Psoas muscle (tissue), 8 donors: ENCODE results near the gene ACAP3. TPM values are rescaled to one million over a fixed set of nuclear protein-coding genes. Genes with fewer than 3 reads are reported as not detected.

Experiments
- ATAC-seq, 4 donors: fragments of 200-7000 bp; cut with Tn5 transposase; one replicate each; pipeline ENCODE4 v1.9.1; 2020; ENCODE audit warnings: moderate library complexity in 3 of 4, mild to moderate bottlenecking in 2 of 4
- DNase-seq, 2 donors: peaks; one replicate each; pipeline ENCODE4 v3.0.0-alpha.2; 2020
- H3K27ac ChIP-seq: fragments of 200-600 bp; one replicate; pipeline ENCODE4 v1.8.0; 2022
- H3K27me3 ChIP-seq, 3 donors: fragments of 200-600 bp in 1 of 3; one replicate each; pipeline versions ENCODE4 v1.6.1 to v1.8.0; 2013 to 2022; ENCODE audit warnings: low read length in 2 of 3, mild to moderate bottlenecking in 2 of 3, moderate library complexity in 1 of 3; ENCODE audit not compliant: insufficient read depth in 3 of 3
- H3K36me3 ChIP-seq, 2 donors: fragments of 200-600 bp in 1 of 2; one replicate each; pipeline versions ENCODE4 v1.6.1 to v1.8.0; 2013 to 2022; ENCODE audit warnings: low read depth in 1 of 2, mild to moderate bottlenecking in 1 of 2, moderate library complexity in 1 of 2; ENCODE audit not compliant: insufficient read depth in 1 of 2
- H3K4me1 ChIP-seq: fragments of 200-600 bp; one replicate; pipeline ENCODE4 v1.8.0; 2022
- H3K4me3 ChIP-seq: fragments of 200-600 bp; one replicate; pipeline ENCODE4 v1.8.0; 2022; ENCODE audit warnings: mild to moderate bottlenecking
- H3K9me3 ChIP-seq: fragments of 200-600 bp; one replicate; pipeline ENCODE4 v1.8.0; 2022
- WGBS, 3 donors: extraction: QIAGEN DNeasy Blood & Tissue Kit; methylation state at CpG; one replicate each; pipeline versions ENCODE4 v1.1.6 to v1.1.7; 2013; 5-methylcytosine and 5-hydroxymethylcytosine counted together
- intact Hi-C, 2 donors: fragments of 100-400 bp; cut with DNase I; formaldehyde crosslinking; loops; one replicate each; pipeline versions ENCODE4 v1.11.0 to v1.14.2; 2022
- polyA plus RNA-seq, 3 donors: library from polyadenylated mRNA; stranded (reverse); fragments of 200-250 nt; gene quantifications; one replicate each; pipeline ENCODE4 v1.2.3, GENCODE V29; 2013
- total RNA-seq, 4 donors: library from RNA; stranded (reverse); fragmentation: NEBNext Ultra II Directional in 2 of 4; extraction: Animal tissue kit (Norgen Biotek cat#: 25700) in 2 of 4; gene quantifications; one replicate each; pipeline versions ENCODE4 v1.2.1 to v1.2.4, GENCODE V29; 2021 to 2023
- TF ChIP-seq, protein P1 (sequence below): fragments of 200-600 bp; IDR thresholded peaks from one replicate; pipeline ENCODE4 v1.8.0; 2022; ENCODE audit warnings: antibody characterized with exemption
- donor health status: healthy with polysubstance abuse.
- donor health status: DM: no; HTN: no; CAD: no; lungs with moderate emphysema.
- donor health status: Bipolar disorder and iron deficiency.
- donor health status: healthy.
- donor health status: DM: yes; HTN: yes; CAD: no.
- donor health status: DM: no; HTN: no; CAD: no.
- donor health status: DM: no; HTN: no; CAD: no.
- donor health status: DM: yes; HTN: yes; CAD: no.

Gene ACAP3
- total and polyA plus RNA-seq, 7 donors: 14.7 to 32.0 (median 23.7) TPM

DNA sequence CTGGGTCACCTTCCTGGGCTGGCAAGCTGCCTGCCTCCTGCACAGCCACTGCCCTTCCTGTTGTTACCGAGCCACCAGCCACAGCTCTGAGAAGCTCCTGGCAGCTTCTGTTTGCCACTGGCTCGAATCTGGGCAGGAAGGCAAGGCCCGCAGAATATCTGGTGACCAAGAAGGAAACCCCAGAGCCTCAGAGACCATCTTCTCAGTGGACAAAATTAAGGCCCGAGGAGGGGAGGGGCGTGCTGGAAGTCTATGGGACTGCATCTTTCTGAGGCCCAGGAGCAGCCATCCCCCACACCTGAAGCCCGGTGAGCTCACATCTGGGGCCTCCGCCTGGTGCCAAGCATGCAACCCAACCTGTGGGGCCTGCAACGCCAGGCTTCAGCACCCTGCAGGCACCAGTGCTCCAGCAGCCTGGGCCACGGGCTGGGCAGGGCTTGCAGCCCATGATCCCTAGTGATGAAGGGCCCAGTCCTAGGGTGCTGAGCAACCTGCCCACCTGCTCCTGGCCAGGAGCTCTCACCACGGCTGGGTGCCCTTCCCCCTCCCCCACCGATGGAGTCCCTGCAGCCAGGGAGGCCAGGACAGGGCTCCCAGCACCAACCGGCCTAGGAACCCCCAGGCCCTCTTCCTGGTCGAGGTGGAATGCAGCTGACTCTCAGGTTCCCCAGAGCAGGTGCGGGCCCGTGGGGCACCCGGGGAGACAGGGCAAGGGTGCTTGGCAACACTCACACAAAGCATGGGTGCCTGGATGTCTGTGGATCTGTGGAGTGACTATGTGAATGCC is 17.8 kb upstream of the ACAP3 start:
- H3K27ac ChIP-seq: peak overlapping the region; percentile 88
- H3K27me3 ChIP-seq: no peaks in the 10 kb centered on the region
- no peaks in the 10 kb centered on the region for H3K9me3 ChIP-seq
- 22 to 44% (median 22%) methylated on average over 16 of the region's 16 CpGs for WGBS, 3 donors
- DNase-seq (peak in 1 of 2 donors; percentile 79), ATAC-seq (peak in 3 of 4 donors; percentile 30 to 52 (median 31))
- H3K36me3 ChIP-seq: peaks cover 0 to 29% of the 10 kb centered on the region in 2 donors
- H3K4me1 ChIP-seq: peaks cover 50% of the 10 kb centered on the region
- TF ChIP-seq, protein P1, sequence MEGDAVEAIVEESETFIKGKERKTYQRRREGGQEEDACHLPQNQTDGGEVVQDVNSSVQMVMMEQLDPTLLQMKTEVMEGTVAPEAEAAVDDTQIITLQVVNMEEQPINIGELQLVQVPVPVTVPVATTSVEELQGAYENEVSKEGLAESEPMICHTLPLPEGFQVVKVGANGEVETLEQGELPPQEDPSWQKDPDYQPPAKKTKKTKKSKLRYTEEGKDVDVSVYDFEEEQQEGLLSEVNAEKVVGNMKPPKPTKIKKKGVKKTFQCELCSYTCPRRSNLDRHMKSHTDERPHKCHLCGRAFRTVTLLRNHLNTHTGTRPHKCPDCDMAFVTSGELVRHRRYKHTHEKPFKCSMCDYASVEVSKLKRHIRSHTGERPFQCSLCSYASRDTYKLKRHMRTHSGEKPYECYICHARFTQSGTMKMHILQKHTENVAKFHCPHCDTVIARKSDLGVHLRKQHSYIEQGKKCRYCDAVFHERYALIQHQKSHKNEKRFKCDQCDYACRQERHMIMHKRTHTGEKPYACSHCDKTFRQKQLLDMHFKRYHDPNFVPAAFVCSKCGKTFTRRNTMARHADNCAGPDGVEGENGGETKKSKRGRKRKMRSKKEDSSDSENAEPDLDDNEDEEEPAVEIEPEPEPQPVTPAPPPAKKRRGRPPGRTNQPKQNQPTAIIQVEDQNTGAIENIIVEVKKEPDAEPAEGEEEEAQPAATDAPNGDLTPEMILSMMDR: no peak
- intact Hi-C loops: no loop called here
- peak overlapping the region; percentile 87 for H3K4me3 ChIP-seq

DNA sequence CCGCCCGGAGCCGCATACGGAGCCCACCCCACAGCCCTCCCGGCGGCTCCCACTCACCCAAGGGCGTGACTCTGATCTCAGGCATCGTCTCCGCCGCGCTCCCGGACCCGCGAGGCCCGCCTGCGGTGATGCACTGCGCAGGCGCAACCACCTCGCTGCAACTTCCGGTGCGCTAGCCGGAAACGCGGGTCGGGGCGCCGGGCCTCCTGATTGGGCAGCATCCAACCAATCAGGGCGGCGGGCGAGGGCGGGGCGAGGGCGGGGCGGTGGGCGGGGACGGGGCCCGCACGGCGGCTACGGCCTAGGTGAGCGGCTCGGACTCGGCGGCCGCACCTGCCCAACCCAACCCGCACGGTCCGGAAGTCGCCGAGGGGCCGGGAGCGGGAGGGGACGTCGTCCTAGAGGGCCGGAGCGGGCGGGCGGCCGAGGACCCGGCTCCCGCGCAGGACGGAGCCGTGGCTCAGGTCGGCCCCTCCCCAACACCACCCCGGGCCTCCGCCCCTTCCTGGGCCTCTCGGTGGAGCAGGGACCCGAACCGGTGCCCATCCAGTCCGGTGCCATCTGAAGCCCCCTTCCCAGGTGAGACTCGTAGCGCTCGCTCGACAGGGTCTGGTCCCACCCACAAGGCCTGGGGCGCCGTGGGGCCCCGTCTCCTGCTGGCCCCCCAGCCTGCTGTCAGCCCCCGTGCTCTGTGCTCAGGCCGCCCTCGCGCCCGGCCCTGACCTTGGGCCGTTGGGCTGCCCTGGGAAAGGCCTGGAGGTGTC is 17.0 kb upstream of the ACAP3 start, which contains the start of the genes CPTP and INTS11:
Gene CPTP (plus strand): TSS at position 279 of the 764 bp plus-strand sequence. CDS start 2,109 bp downstream, outside the sequence.
Gene INTS11 (minus strand): TSS at position 137 of the 764 bp plus-strand sequence. CDS start 52 bp downstream, at position 85.
- H3K4me1 ChIP-seq: peaks cover 49% of the 10 kb centered on the region
- 0 to 5% (median 0%) methylated on average over 33 to 84 of the region's 84 CpGs for WGBS, 3 donors
- no peaks in the 10 kb centered on the region for H3K27me3 ChIP-seq
- intact Hi-C loops: no loop called here
- no peaks in the 10 kb centered on the region for H3K9me3 ChIP-seq
- peak within 1 kb of the TSS; percentile 87 for H3K4me3 ChIP-seq
- H3K27ac ChIP-seq: peak within 1 kb of the TSS; percentile 88
- H3K36me3 ChIP-seq: peaks cover 0 to 37% of the 10 kb centered on the region in 2 donors
- TF ChIP-seq, protein P1: no peak
- DNase-seq (peak; percentile 95 to 98), ATAC-seq (peak; percentile 84 to 92 (median 88))

DNA sequence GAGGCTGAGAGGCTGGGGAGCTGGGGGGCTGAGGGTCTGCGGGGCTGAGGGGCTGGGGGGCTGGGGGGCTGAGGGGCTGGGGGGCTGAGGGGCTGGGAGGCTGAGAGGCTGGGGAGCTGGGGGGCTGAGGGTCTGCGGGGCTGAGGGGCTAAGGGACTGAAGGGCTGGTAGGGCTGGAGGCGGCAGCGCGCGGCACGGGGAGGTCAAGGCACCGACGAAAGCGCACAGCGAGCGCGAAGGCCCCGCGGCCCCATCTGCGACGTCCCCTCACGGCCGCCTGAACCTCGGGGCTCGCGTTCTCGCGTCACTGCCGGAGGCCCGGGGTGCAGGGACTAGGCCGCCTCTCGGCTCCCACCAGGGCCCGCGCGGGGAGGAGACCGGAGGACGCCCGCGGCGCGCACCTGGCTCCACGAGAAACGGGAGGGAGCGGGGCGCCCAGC is 16.4 kb upstream of the ACAP3 start:
- Histone ChIP-seq H3K9me3 (no peaks in the 10 kb centered on the region), H3K27ac (peak overlapping the region; percentile 88), H3K36me3 (peaks cover 0 to 43% of the 10 kb centered on the region in 2 donors), H3K4me3 (peak overlapping the region; percentile 87), H3K4me1 (peaks cover 49% of the 10 kb centered on the region), H3K27me3 (no peaks in the 10 kb centered on the region)
- intact Hi-C loops: no loop called here
- ATAC-seq (no peak), DNase-seq (no peak)
- WGBS, 3 donors: 0 to 1% (median 0%) methylated on average over 6 to 41 of the region's 41 CpGs
- TF ChIP-seq, protein P1: no peak

DNA sequence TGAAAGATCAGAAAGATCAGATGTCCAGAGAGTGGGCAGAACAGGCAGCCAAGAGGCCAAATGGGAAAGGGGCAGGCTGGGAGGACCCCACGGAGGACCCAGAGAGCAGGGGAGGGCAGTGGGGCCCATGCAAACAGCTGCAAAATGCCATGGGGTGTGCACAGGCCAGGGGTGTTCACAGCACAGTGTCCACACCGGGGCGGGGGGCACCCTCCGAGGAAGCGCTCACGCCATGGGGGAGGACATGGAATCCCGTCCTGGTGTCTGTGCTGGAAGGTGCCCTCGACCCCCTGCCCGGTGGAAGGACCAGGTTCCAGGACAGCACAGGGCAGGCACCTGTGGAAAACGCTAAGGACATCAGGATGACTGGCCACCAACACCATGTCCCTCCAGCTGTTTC is 15.2 kb upstream of the ACAP3 start:
- Histone ChIP-seq H3K4me1 (peaks cover 61% of the 10 kb centered on the region), H3K4me3 (peak overlapping the region; percentile 22), H3K27me3 (no peaks in the 10 kb centered on the region), H3K9me3 (no peaks in the 10 kb centered on the region), H3K36me3 (peaks cover 0 to 41% of the 10 kb centered on the region in 2 donors), H3K27ac (no peak overlapping the region)
- TF ChIP-seq, protein P1: no peak
- no peak for DNase-seq
- ATAC-seq: no peak
- intact Hi-C loops: no loop called here
- WGBS, 3 donors: 73 to 83% (median 78%) methylated on average over 10 of the region's 10 CpGs
